ENCODE measurements around the gene TRMT10A.

GRCh38 chr4:99510721-99511120 lies 53.1 kb downstream of the TRMT10A start, which contains the start of gene C4orf17:
- no peak for TF ChIP-seq CTCF (IDR thresholded peaks at IDR 0.05)
- no peak for TF ChIP-seq EP300 (IDR thresholded peaks at IDR 0.05; ENCODE audit: low read depth)
- TF ChIP-seq POLR2A (IDR thresholded peaks at IDR 0.05): no peak

All from transverse colon (tissue), 3 donors.